Medulla oblongata (tissue), 1 donor: ENCODE results near the gene C19orf18.
"Not testable (repeated sequence)": the region's sequence is repeated elsewhere in the genome, so short reads cannot be mapped to it uniquely, and the experiment has no call there.

Experiments
- DNase-seq: peaks from one replicate; pipeline ENCODE4 v3.0.0-alpha.2; 2015; ENCODE audit errors: extremely low spot score

The C19orf18 gene

GRCh38 chr19:57974434-57974833 is at the start of gene C19orf18:
TSS of gene C19orf18 (minus strand) at chr19:57974534. CDS start at chr19:57974432, 102 bp downstream.
- DNase-seq: no peak

GRCh38 chr19:58022283-58022660 is 47.9 kb upstream of the C19orf18 start:
- no peak for DNase-seq

DNA sequence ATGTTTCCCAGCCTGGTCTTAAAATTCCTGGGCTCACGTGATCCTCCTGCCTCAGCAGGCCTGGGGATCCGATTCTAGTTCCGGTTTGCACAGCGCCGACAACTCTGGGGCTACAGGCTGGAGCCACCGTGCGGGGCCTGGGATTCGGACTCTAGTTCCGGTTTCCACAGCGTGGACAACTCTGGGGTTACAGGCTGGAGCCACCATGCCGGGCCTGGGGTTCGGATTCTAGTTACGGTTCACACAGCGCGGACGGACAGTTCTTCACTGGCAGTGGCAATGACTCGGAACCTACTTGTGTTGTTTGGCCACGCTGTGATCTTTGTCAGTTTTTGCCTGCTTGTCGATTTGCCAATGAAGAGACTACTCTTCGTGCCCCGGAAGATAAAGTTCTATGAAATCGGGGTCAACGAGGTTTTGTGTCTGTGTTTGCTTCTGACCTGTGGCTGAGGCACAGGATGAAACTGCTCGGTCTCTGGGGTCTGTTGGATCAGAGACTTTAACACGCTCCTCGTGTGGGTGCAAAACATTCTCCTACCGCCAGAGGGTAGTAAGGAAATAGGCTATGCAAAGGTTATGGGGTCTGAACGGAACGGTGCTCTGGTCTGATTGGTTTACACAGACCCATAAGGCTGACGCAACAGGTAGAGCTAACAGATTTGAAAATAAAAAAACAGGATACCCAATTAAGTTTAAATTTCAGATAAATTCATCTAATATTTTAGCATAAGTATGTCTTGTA is 47.4 kb upstream of the C19orf18 start:
- DNase-seq: peak; percentile 90

GRCh38 chr19:58020129-58020528 is 45.8 kb upstream of the C19orf18 start:
- no peak for DNase-seq

DNA sequence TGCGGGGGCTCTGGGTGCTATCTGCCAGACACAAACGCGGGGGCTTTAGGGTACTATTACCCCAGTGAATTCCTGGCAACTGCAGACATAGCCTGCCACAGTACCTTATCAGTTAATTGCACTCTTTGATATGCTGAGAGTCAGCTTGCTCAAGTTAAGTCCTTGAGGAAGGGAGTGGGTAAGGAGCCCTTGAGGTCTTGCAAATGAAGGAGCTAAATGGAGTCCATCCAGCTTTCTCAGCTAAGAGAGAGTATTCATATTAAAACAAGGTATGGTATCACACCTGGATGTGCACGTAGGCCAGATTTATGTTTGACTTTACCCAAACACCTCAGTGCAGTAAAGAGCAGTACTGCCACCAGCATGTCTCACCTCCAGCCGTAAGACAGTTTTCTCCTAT is 39.8 kb upstream of the C19orf18 start:
- no peak for DNase-seq

DNA sequence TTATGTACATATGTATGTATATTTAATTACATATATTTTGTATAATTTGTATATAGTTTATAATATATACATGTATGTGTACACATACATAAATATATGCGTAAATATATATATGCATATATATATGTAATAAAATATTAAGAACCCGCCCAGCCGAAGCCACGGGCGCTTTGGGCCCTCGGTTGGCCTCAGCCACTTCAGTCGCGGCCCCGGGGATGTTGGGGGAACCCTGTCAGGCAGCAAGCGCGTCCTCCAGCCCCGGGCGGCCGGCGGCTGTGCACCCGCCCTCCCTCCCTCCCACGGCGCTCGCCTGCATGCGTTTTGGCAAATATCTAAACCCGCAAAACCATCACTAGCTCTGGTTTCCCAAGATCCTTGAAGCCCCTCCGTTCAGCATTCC is 36.2 kb upstream of the C19orf18 start:
- no peak for DNase-seq

GRCh38 chr19:58009666-58010301 is 35.5 kb upstream of the C19orf18 start:
- peak; percentile 89 for DNase-seq

GRCh38 chr19:58009301-58009665 is 34.9 kb upstream of the C19orf18 start:
- DNase-seq: no peak

DNA sequence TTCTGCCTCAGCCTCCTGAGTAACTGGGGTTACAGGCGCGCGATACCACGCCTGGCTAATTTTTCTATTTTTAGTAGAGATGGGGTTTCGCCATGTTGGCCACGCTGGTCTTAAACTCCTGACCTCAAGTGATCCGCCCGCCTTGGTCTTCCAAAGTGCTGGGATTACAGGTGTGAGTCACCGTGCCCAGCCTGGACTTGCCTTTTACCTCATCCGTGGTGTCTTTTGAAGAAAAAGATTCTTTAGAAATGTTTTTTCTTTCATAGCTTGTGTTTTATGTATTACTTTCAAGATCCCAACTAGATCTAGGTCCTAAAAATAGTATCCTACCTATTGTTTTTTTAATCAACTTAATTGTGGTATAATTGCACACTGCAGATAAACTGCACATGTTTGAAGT is 34.5 kb upstream of the C19orf18 start:
- DNase-seq: not testable (repeated sequence)

DNA sequence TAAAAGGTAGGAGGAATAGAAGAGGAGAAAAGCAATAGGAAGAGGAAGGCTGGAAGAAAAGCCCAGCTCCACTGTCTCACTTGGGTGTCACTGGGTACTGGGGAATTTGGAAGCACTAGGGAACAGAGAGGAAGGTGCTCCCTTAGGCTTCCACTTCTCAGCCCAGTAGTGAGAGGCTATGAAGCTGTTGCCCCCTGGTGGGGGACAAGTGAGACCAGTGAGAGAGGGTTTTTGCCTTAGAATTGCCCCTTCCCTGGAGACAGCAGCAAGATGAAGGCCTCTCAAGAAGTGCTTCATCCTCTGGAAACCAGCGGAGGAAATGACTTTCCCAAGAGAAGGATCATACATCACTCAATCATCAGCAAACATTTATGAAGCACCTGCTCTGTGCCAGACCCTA is 33.0 kb upstream of the C19orf18 start:
- DNase-seq: no peak

- DNase-seq: no peak
Observed at GRCh38 chr19:58003174-58003828, 29.0 kb upstream of the C19orf18 start.

GRCh38 chr19:58002384-58003173 is 28.2 kb upstream of the C19orf18 start, which contains the start of gene ZNF606:
TSS of gene ZNF606 (minus strand) at chr19:58002820. CDS start at chr19:58001319, 1,501 bp downstream.
- DNase-seq: peak; percentile 89

DNA sequence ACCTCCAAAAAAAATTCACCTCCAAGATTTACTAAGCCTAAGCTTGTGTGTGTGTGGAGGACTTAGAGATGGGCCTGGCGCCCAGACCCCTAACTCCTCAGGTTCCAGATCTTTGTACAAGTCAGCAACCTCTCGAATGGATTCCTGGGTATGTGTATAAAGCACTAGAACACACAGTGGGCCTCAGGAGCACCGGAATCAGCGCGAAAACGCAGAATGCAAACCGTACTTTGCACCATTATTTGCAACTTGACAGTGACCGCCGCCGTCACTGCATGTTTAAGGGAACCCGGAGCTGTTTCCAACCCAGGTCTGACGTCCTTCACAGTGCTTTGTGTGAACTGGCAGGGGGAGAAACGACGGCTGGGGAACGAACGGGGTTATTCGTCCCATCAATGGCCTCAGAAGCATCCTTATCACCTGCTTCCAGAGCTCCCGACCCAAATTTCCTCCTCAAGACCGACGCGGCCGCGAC is 27.6 kb upstream of the C19orf18 start:
- DNase-seq: peak; percentile 11

DNA sequence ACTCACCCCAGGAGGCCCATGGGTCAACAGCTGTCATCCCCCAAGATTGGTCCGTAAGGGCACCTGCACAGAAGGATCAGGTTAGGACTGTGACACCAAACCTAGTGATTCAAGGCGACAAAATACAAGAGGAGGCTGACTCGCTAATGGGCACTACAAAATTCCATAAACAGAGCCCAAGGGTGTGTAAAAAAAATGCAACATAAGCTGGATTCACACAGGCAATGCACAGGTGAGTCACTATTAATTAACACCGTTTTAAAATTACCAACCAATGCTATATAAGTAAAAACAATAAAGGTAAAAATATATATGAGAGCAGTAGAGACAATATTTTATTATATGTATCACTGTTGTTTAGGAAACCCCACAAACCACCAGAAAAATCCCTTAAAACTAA is 26.3 kb upstream of the C19orf18 start:
- no peak for DNase-seq

DNA sequence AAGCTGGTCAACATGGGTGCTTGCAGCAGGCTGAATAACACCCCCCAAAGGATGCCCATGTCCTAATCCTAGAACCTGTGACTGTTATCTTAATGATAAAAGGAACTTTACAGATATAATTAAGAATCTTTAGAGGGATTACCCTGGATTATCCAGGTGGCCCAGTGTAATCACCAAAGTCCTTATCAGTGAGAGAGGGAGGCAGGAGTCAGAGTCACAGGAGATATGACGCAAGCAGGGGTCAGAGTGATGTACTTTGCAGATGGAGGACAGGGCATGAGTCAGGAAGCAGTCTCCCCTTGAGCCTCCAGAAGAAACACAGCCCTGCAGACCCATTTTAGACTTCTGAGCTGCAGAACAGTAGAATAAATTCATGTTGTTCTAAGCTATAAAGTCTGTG is 18.5 kb upstream of the C19orf18 start:
- DNase-seq: no peak

DNA sequence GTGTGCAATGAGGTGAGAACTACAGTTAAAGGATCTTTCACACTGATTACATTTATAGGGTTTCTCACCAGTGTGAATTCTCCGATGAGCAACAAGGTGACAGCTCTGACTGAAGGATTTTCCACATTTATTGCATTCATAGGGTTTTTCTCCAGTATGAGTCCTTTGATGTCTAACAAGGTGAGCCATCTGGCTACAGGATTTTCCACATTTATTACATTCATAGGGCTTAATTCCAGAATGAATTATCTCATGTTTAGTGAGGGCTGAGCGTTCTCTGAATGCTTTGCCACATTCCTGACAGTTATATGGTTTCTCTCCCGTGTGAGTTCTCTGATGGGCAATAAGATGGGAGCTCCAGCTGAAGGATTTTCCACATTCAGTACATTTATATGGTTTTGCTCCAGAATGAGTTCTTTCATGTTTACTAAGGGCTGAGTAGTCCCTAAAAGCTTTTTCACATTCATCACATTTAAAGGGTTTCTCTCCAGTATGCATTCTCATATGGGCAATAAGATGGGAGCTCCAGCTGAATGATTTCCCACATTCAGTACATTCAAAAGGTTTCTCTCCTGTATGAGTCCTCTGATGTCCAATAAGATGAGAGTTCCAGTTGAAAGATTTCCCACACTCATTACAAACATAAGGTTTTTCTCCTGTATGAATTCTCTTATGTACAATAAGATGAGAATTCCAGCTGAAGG is 4.4 kb upstream of the C19orf18 start:
- no peak for DNase-seq

GRCh38 chr19:57964761-57965160 is 9.6 kb downstream of the C19orf18 start:
- DNase-seq: no peak

GRCh38 chr19:57961785-57962184 is 12.5 kb downstream of the C19orf18 start:
- DNase-seq: no peak

DNA sequence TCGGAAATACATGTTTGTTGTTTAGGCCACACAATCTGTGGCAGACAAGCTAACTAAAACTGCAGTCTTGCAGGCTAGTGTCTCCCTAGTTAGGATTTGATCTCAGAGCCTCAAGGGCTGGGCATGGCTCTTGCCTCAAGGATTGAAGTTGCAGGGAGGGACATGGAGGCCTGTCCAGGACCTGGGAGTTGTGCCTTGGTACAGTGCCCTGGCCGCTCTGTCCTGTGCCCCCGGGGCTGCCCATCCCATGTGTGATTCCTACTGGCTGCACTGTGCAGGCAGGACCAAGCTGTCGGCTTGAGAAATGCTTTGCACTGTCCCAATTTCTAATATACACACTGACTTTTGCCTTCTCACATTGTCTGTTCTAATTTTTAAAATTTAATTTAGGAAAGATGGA is 19.3 kb downstream of the C19orf18 start:
- no peak for DNase-seq

DNA sequence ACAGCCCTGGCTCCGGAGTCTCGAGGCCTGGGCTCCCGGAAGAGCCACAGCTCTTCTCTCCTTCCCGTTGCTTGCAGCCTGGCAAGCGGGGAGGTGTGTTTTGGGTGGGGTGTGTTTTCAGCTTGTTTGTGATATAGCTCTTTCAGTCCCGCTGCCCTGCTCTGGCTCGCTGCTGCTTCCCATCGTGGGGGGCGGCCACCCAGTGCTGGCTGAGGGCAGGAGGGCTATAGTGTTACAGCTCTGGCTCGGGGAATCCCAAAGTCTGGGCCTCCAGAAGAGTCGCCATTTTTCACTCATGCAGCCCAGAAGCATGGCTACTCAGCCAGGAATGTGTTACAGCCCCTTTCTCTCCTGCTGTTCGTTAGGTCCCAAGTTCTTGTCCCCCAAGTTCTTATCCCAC is 24.6 kb downstream of the C19orf18 start:
- DNase-seq: no peak

- no peak for DNase-seq
Observed at GRCh38 chr19:57949296-57949695, 25.0 kb downstream of the C19orf18 start.
